A549 (cell line): ENCODE results near the gene RIMBP2. TPM values are rescaled to one million over a fixed set of nuclear protein-coding genes. Genes with fewer than 3 reads are reported as not detected.
A peak's percentile ranks its signal among the peaks of the same experiment; 100 is the strongest.

Experiments used
- ATAC-seq, 2 experiments: fragments of 200-7000 bp in 1 of 2; fragments of >200 bp in 1 of 2; cut with Nextera tagmentation in 1 of 2; cut with Tn5 transposase in 1 of 2; 3 replicates each; pipeline versions ENCODE4 v1.8.0 to v1.9.1; 2018 to 2020; ENCODE audit warnings: mild to moderate bottlenecking in 1 of 2, moderate library complexity in 1 of 2
- CTCF ChIA-PET: fragments of 300-600 bp; sonication (Branson Sonifier 250); formaldehyde crosslinking; extraction: SDS; loops from one replicate; lab custom pipeline; 2021; ENCODE audit warnings: antibody characterized with exemption, inconsistent platforms; lab: Yijun Ruan, JAX
- POLR2A ChIA-PET: fragments of 350-600 bp; formaldehyde crosslinking; extraction: SDS; loops from one replicate; lab custom pipeline; 2021; ENCODE audit warnings: antibody characterized with exemption, inconsistent platforms; lab: Yijun Ruan, JAX
- DNase-seq, 2 experiments: peaks; one replicate each; pipeline versions ENCODE4 v3.0.0 to v3.0.0-alpha.2; 2011 to 2016; ENCODE audit warnings: low read depth in 1 of 2, low spot score in 1 of 2
- FAIRE-seq: peaks from 2 replicates; lab custom pipeline; 2011; peaks lifted over from hg19 to GRCh38; lab: Jason Lieb, UNC
- H3K27ac ChIP-seq, 2 experiments: fragments of >200 bp; sonication (Bioruptor Twin); formaldehyde crosslinking; 3 replicates each; pipeline ENCODE4 v1.5.1; 2016 to 2017
- H3K4me1 ChIP-seq: fragments of >200 bp; sonication (Bioruptor Twin); formaldehyde crosslinking; 3 replicates; pipeline ENCODE4 v1.6.1; 2016
- H3K4me2 ChIP-seq: fragments of >200 bp; sonication (Bioruptor Twin); formaldehyde crosslinking; 3 replicates; pipeline ENCODE4 v1.6.1; 2016
- H3K4me3 ChIP-seq: fragments of >200 bp; sonication (Bioruptor Twin); formaldehyde crosslinking; 3 replicates; pipeline ENCODE4 v1.5.1; 2016
- H3K9me3 ChIP-seq: fragments of >200 bp; sonication (Bioruptor Twin); formaldehyde crosslinking; 3 replicates; pipeline ENCODE4 v1.6.1; 2016
- CBX2 ChIP-seq: fragments of 200-600 bp; sonication (generic); IDR thresholded peaks from 2 replicates; pipeline ENCODE4 v1.6.1; 2016; ENCODE audit warnings: low read depth, mild to moderate bottlenecking, borderline replicate concordance
- CBX8 ChIP-seq: fragments of 200-600 bp; sonication (generic); IDR thresholded peaks from 2 replicates; pipeline ENCODE4 v1.6.1; 2016
- CEBPB ChIP-seq, 2 experiments: fragments of >200 bp in 1 of 2; sonication (Bioruptor Twin) in 1 of 2; formaldehyde crosslinking in 1 of 2; IDR thresholded peaks; 2 replicates each; pipeline ENCODE4 v1.6.1; 2012 to 2016
- CHD4 ChIP-seq: fragments of 200-600 bp; sonication (generic); IDR thresholded peaks from 2 replicates; pipeline ENCODE4 v1.6.1; 2016; ENCODE audit warnings: antibody characterized with exemption, mild to moderate bottlenecking, borderline replicate concordance
- EHMT2 ChIP-seq: fragments of 200-600 bp; sonication (generic); IDR thresholded peaks from 2 replicates; pipeline ENCODE4 v1.6.1; 2016; ENCODE audit warnings: antibody characterized with exemption, low read depth, mild to moderate bottlenecking, moderate library complexity
- FOSL2 ChIP-seq, 2 experiments: fragments of 450-650 bp in 1 of 2; fragments of >200 bp in 1 of 2; sonication (Bioruptor Twin) in 1 of 2; formaldehyde crosslinking; IDR thresholded peaks; 2 replicates each; pipeline versions ENCODE4 v1.5.0 to v1.6.1; 2016 to 2020; ENCODE audit warnings: mild to moderate bottlenecking in 1 of 2, moderate library complexity in 1 of 2
- FOXS1 ChIP-seq: fragments of 250-450 bp; sonication (Bioruptor Pico); IDR thresholded peaks from 2 replicates; pipeline ENCODE4 v1.5.0; 2020; ENCODE audit warnings: mild to moderate bottlenecking, moderate library complexity
- GATA3 ChIP-seq: IDR thresholded peaks from 2 replicates; pipeline ENCODE4 v1.6.1; 2012; ENCODE audit warnings: borderline replicate concordance
- HDAC2 ChIP-seq: fragments of 200-600 bp; sonication (generic); IDR thresholded peaks from 2 replicates; pipeline ENCODE4 v1.6.1; 2016
- HOXB13 ChIP-seq: fragments of 250-450 bp; sonication (Bioruptor Pico); IDR thresholded peaks from 2 replicates; pipeline ENCODE4 v1.5.0; 2020; ENCODE audit warnings: low read depth, mild to moderate bottlenecking, moderate library complexity
- KDM5A ChIP-seq: fragments of 200-600 bp; sonication (generic); IDR thresholded peaks from 2 replicates; pipeline ENCODE4 v1.6.1; 2016; ENCODE audit warnings: antibody characterized with exemption, mild to moderate bottlenecking
- MAFK ChIP-seq: fragments of 450-650 bp; IDR thresholded peaks from 2 replicates; pipeline ENCODE4 v1.6.1; 2014; ENCODE audit not compliant: partially characterized antibody
- MAX ChIP-seq: IDR thresholded peaks from 2 replicates; pipeline ENCODE4 v1.6.1; 2012
- NPAS2 ChIP-seq: fragments of 250-450 bp; sonication (Bioruptor Pico); IDR thresholded peaks from 2 replicates; pipeline ENCODE4 v1.8.0; 2022; ENCODE audit warnings: mild to moderate bottlenecking, moderate library complexity, borderline replicate concordance
- NR3C1 ChIP-seq: fragments of >200 bp; sonication (Bioruptor Twin); formaldehyde crosslinking; IDR thresholded peaks from 3 replicates; pipeline ENCODE4 v1.6.1; 2017
- POLR2A ChIP-seq: IDR thresholded peaks from 2 replicates; pipeline ENCODE4 v1.6.1; 2012; ENCODE audit warnings: mild to moderate bottlenecking, low read length
- RAD21 ChIP-seq, 2 experiments: fragments of >200 bp in 1 of 2; sonication (Bioruptor Twin) in 1 of 2; formaldehyde crosslinking in 1 of 2; IDR thresholded peaks in 1 of 2; conservative IDR thresholded peaks in 1 of 2; 2 replicates in 1 of 2; 3 replicates in 1 of 2; pipeline ENCODE4 v1.6.1; 2012 to 2018; ENCODE audit warnings: inconsistent platforms in 1 of 2
- RARB ChIP-seq: fragments of 250-450 bp; sonication (Bioruptor Pico); IDR thresholded peaks from 2 replicates; pipeline ENCODE4 v1.8.0; 2021; ENCODE audit warnings: mild to moderate bottlenecking, moderate library complexity
- RCOR1 ChIP-seq: fragments of 150-350 bp; IDR thresholded peaks from 2 replicates; pipeline ENCODE4 v1.6.1; 2014; ENCODE audit warnings: antibody characterized with exemption, low read length, low read depth
- RFX5 ChIP-seq: fragments of 450-650 bp; IDR thresholded peaks from 2 replicates; pipeline ENCODE4 v1.7.1; 2014; ENCODE audit warnings: antibody characterized with exemption, mild to moderate bottlenecking, moderate library complexity
- USF2 ChIP-seq: fragments of 450-650 bp; IDR thresholded peaks from 2 replicates; pipeline ENCODE4 v1.6.1; 2014; ENCODE audit warnings: antibody characterized with exemption
- ZFP36 ChIP-seq: fragments of 450-650 bp; IDR thresholded peaks from 2 replicates; pipeline ENCODE4 v1.6.1; 2014; ENCODE audit warnings: borderline replicate concordance; ENCODE audit not compliant: partially characterized antibody
- ZSCAN20 ChIP-seq: fragments of 250-450 bp; sonication (Bioruptor Pico); IDR thresholded peaks from 2 replicates; pipeline ENCODE4 v1.8.0; 2022; ENCODE audit warnings: mild to moderate bottlenecking, moderate library complexity
- WGBS: methylation state at CpG from one replicate; pipeline ENCODE4 v1.1.6; 2017; ENCODE audit errors: missing lambda C conversion rate; 5-methylcytosine and 5-hydroxymethylcytosine counted together
- polyA plus RNA-seq, 4 experiments: library from polyadenylated mRNA; depleted of rRNA in 3 of 4; stranded (reverse); fragments of >200 nt; fragmentation: RNase III in 1 of 4; extraction: RNeasy Plus Mini Kit Qiagen cat#74134 plus additional on column Dnase treatment in 1 of 4; gene quantifications; 2 replicates in 3 of 4; 3 replicates in 1 of 4; pipeline ENCODE4 v1.2.3, GENCODE V29; 2011 to 2017
- TF ChIP-seq, protein P1 (sequence below): fragments of >200 bp; sonication (Bioruptor Twin); formaldehyde crosslinking; IDR thresholded peaks from 2 replicates; pipeline ENCODE4 v1.6.1; 2016
- TF ChIP-seq, protein P2 (sequence below): fragments of 150-350 bp; IDR thresholded peaks from 2 replicates; pipeline ENCODE4 v1.6.1; 2014; ENCODE audit warnings: low read depth, mild to moderate bottlenecking, low read length

The RIMBP2 gene
- polyA plus RNA-seq, 2 of the 4 experiments (the other 2 are of a cell fraction), result not detected

- no peak overlapping the region for H3K4me3 ChIP-seq
- no peaks in the 10 kb centered on the region for H3K9me3 ChIP-seq
- WGBS, result 52% methylated on average over 14 of the region's 14 CpGs
- FAIRE-seq, result peak; percentile 28
- TF ChIP-seq CHD4 (no peak), CBX8 (no peak), HOXB13 (CRISPR knock-in tag) (no peak), FOSL2 (IDR thresholded peaks at IDR 0.05) (no peak), FOSL2 (CRISPR knock-in tag; IDR thresholded peaks at IDR 0.05) (peak; percentile 88), FOXS1 (CRISPR knock-in tag) (0 out of 2 replicates have a peak, but pooled peaks have one; percentile 8), ZFP36 (no peak), CBX2 (no peak)
- TF ChIP-seq, protein P1, sequence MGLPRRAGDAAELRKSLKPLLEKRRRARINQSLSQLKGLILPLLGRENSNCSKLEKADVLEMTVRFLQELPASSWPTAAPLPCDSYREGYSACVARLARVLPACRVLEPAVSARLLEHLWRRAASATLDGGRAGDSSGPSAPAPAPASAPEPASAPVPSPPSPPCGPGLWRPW, result no peak
- TF ChIP-seq, all 56 proteins: peak for 2
- POLR2A ChIA-PET, result no interaction called here
- Histone ChIP-seq H3K27ac (no peak overlapping the region), H3K4me2 (no peak overlapping the region), H3K4me1 (no peaks in the 10 kb centered on the region)
- CTCF ChIA-PET, result no interaction called here
- ATAC-seq (no peak), DNase-seq (peak; percentile 26 to 76)
Observed at GRCh38 chr12:130764475-130765185, 48.5 kb upstream of the RIMBP2 start.

- no peak overlapping the region for H3K4me3 ChIP-seq
- FAIRE-seq, result peak; percentile 56
- no peak overlapping the region for H3K4me2 ChIP-seq
- H3K4me1 ChIP-seq, result no peaks in the 10 kb centered on the region
- no peak for ATAC-seq
- no peaks in the 10 kb centered on the region for H3K9me3 ChIP-seq
- CTCF ChIA-PET, result interaction anchor here (1.0 to 4.8 kb wide), 4 partner anchors 13 to 368 kb away, joined by 4 to 46 read pairs (median 15); no protein-coding TSS in a partner anchor
- peak in 1 of 2 experiments; percentile 51 for DNase-seq
- no peak for TF ChIP-seq FOSL2 (IDR thresholded peaks at IDR 0.05)
- no peak for TF ChIP-seq FOSL2 (CRISPR knock-in tag; IDR thresholded peaks at IDR 0.05)
- no peak for TF ChIP-seq ZSCAN20 (CRISPR knock-in tag)
- TF ChIP-seq POLR2A, result no peak
- TF ChIP-seq NPAS2 (CRISPR knock-in tag), result no peak
- no peak for TF ChIP-seq NR3C1
- no peak for TF ChIP-seq MAFK
- no peak for TF ChIP-seq RARB (CRISPR knock-in tag)
- TF ChIP-seq, protein P2, sequence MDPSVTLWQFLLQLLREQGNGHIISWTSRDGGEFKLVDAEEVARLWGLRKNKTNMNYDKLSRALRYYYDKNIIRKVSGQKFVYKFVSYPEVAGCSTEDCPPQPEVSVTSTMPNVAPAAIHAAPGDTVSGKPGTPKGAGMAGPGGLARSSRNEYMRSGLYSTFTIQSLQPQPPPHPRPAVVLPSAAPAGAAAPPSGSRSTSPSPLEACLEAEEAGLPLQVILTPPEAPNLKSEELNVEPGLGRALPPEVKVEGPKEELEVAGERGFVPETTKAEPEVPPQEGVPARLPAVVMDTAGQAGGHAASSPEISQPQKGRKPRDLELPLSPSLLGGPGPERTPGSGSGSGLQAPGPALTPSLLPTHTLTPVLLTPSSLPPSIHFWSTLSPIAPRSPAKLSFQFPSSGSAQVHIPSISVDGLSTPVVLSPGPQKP, result no peak
- TF ChIP-seq CEBPB (IDR thresholded peaks at IDR 0.05), result no peak
- TF ChIP-seq HDAC2, result no peak
- TF ChIP-seq RCOR1, result no peak
- no peak for TF ChIP-seq RFX5
- no peak for TF ChIP-seq HOXB13 (CRISPR knock-in tag)
- no peak for TF ChIP-seq GATA3
- TF ChIP-seq EHMT2, result no peak
- no peak for TF ChIP-seq USF2
- no peak for TF ChIP-seq RAD21 (conservative IDR thresholded peaks at IDR 0.05 in 1 of 2, IDR thresholded peaks at IDR 0.05 in 1 of 2)
- no peak for TF ChIP-seq KDM5A
- TF ChIP-seq MAX, result no peak
- TF ChIP-seq, all 56 proteins: peak for 0
- POLR2A ChIA-PET, result no interaction called here
- no peak overlapping the region for H3K27ac ChIP-seq
- WGBS, result 85% methylated on average over 4 of the region's 4 CpGs
Observed at GRCh38 chr12:130764073-130764472, 48.0 kb upstream of the RIMBP2 start.
